Superior temporal gyrus (tissue), 1 donor: ENCODE measurements around the gene GLIPR1.
"Not testable (repeated sequence)": the region's sequence is repeated elsewhere in the genome, so short reads cannot be mapped to it uniquely, and the experiment has no call there.

Experiments used
- DNase-seq: peaks from one replicate; pipeline ENCODE4 v3.0.0-alpha.2; 2016; ENCODE audit errors: extremely low spot score

The GLIPR1 gene

DNA sequence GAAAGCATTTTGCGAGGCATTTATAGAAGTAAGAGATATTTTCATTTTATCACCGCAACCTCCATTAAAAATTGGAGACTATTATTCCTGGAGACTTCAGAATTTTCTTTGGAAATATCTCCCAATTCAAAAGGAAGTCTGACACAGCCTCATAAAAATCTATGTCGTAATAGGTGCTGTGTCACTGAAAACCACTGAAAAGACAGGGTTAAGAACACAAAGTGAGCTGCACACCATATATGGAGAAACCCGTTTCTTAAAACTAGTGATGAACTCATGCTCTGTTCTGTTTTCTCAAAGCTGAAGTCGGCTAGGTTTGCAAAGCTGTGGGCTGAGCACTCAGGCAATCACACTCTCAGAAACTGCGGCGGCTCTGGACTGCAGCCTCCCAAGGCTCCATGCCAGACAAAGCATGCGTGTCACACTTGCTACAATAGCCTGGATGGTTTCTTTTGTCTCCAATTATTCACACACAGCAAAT is at the start of gene GLIPR1:
TSS of gene GLIPR1 (plus strand) at position 287 of the 481 bp plus-strand sequence. CDS start at position 413, 126 bp downstream.
- DNase-seq = peak; percentile 82

DNA sequence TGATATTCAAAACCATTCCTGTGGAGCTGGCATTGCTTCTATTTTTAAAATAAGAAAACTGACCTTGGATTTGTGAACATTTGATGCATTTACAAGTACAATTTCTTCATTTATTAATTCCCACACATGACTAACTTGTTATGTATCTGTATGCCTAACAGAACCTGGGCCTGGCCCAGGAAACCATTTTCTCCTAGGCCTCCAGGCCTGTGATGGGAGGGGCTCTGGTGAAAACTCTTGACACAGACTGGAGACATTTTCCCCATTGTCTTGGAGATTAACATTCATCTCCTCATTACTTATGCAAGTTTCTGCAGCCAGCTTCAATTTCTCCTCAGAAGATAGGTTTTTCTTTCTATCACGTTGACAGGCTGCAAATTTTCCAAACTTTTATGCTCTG is 47.6 kb upstream of the GLIPR1 start:
- no peak for DNase-seq

DNA sequence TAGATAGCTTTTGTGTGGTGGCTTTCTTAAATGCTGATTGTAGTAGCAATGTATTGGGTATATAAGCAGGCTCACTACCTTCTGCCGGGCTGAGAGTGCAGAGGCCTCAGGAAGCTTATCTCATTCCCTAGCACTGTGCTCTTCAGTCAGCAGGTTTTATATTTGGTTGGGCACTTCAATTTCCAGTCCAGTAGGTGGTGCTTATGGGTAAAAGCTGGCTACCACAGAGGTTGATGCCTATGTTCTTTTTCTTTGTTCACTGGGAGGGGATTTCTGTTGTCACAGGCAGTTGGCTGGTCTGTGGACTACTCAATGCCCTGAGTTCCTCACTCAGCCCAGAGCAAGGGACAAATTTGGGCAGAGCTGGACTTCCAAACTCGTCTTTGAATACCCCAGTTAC is 43.0 kb upstream of the GLIPR1 start:
- no peak for DNase-seq

DNA sequence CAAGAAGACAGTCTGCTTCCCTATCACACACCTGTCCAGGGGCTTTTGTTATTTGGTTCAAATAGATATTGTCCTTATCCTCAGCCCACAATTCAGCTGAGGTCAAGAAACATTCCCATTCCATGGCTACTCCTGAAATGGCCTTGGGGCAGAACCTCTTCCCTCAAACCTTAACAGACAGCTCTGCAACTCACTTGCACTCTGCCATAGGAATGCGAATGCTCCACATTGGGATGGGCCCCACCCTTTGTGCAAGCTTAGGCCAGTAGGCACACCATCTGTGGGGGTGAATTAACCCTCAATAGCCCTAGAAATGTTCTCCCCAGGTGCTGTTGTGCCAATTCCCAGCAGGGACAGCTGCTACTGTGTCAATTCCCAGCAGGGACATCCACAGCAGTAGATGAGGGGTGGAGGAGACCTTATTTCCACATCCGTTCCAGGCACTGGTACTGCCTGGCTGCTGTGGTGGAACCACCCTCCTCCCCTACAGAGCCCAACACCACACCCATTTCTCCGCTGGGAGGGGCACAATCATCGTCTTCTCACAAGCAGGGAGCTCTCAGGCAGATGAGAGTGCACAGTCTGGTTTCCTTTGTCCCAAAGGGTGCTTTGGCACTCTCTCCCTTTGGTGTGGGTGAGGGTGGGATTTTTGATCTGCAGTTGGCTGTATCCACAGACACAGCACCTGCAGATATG is 42.3 kb upstream of the GLIPR1 start:
- no peak for DNase-seq

DNA sequence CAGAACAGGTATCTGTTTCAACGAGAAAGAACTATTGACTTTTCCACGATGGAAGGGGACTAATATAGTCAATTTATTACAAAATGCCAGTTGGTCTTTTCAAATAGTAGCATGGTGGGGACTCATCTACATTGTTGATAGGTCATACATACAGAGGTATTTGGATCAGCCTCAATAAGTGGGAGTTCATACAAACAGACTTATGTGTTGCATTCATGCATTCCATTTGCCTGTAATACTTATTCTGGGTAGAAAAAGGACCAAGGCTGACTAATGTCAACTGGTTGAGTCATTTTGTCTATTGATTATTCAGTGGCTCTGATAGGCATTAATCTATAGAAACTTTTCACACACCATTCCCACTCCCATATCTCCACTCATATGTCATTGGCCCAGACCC is 41.5 kb upstream of the GLIPR1 start:
- DNase-seq = no peak

DNA sequence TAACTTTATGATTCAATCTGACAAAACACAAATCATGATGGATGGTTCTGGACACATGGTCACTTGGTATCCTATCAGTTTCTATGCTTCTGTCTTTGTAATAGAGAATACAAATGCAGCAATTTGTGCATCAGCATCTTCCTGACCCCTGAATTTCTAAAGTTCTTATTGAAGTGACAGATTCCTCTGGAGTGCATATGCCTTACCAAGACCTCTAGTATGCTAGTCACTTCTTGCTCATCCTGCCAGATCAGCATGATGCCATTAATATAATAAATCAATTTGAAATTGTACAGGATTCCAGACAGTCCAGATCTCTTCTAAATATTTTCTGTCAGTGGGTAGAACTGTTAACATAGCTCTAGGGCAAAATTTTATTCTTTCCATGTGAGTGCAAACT is 40.6 kb upstream of the GLIPR1 start:
- DNase-seq = no peak

DNA sequence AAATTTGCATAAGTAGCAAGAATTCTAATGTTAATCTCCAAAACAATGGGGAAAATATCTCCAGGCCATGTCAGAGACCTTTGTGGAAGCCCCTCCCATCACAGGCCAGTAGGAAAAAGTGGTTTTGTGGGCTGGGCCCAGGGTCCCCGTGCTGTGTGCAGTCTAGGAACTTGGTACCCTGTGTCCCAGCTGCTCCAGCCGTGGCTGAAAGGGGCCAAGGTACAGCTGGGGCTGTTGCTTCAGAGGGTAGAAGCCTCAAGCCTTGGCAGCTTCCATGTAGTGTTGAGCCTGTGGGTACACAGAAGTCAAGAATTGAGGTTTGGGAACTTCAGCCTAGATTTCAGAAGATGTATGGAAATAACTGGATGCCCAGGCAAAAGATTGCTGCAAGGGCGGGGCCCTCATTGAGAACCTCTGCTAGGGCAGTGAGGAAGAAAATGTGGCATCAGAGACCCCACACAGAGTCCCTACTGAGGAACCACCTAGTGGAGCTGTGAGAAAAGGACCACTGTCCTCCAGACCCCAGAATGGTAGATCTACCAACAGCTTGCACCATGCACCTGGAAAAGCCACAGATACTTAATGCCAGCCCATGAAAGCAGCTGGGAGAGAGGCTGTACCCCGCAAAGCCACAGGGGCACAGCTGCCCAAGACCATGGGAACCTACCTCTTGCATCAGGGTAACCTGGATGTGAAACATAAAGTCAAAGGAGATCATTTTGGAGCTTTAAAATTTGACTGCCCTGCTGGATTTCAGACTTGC is 38.7 kb upstream of the GLIPR1 start:
- DNase-seq = not testable (repeated sequence)

DNA sequence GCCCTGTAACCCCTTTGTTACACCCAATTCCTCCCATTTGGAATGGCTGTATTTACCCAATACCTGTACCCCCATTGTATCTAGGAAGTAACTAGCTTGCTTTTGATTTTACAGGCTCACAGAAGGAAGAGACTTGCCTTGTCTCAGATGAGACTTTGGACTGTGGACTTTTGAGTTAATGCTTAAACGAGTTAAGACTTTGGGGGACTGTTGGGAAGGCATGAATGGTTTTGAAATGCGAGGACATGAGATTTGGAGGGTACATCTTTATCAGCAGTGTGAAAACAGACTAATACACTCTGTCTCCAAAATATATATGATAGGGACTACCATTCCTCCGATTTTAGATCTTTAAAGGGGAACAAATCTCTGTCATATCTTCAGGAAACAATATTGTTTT is 38.1 kb upstream of the GLIPR1 start:
- DNase-seq = not testable (repeated sequence)

DNA sequence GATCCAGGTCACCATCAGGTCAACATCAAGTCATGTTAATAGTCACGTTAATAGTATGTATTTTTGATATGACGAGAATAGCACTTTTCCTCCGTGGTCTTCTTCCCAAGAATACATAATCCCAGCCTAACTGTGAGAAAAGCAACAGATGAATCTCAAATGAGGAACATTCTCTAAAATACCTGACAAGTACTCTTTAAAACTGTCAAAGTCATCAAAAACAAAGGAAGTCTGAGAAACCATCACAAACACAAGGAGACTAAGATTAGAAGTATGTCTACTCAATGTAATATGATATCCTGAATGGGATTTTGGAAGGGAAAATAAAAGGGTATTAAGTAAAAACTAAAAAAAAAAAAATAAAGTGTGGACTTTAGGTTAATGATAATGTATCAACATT is 36.8 kb upstream of the GLIPR1 start:
- no peak for DNase-seq

DNA sequence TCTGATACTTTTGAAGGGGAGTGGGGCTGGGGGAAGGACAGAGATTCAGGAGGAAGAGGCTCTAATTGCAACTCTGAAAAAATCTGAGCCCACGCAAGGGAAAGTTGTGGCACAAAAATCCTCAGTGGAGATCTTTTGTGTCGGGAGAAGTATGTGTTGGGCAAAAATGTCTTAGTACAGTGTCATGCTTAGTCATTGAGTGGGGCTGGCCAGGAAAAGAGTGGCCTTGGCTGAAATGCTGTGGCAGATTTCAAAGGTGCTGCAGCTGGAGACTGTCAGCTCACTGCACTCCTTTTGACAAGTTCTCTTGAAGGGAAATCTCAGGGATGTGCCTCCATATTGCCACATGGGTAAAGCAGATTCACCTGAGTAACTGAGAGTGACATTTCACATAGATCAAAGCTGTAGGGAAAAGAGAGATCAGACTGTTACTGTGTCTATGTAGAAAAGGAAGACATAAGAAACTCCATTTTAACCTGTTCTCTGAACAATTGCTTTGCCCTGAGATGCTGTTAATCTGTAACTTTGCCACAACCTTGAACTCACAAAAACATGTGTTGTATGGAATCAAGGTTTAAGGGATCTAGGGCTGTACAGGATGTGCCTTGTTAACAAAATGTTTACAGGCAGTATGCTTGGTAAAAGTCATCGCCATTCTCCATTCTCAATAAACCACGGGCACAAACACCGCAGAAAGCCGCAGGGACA is 36.0 kb upstream of the GLIPR1 start:
- no peak for DNase-seq

DNA sequence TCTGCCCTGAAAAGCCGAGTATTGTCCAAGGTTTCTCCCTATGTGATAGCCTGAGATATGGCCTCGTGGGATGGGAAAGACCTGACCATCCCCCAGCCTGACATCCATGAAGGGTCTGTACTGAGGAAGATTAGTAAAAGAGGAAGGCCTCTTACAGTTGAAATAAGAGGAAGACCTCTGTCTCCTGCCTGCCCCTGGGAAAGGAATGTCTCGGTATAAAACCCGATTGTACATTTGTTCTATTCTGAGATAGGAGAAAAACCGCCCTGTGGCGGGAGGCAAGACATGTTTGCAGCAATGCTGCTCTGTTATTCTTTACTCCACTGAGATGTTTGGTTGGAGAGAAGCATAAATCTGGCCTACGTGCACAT is 35.4 kb upstream of the GLIPR1 start:
- not testable (repeated sequence) for DNase-seq

DNA sequence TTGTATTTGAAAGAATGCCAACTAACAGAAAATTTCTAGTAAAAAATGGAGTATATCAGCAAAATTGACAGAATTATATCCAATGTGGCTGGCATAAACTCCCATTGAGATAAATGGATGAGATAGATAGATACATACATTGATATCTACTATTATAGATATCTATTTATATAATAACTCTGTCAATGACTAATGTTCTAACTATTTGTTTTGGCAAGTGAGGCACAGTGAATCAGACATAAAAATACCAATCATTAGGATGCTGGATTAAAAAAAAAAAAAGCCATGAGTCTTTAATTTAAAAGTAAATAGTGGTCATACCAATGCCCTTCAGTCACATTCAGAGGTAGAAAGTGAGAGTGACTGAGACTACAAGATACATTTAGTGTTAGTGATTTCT is 33.7 kb upstream of the GLIPR1 start:
- no peak for DNase-seq

DNA sequence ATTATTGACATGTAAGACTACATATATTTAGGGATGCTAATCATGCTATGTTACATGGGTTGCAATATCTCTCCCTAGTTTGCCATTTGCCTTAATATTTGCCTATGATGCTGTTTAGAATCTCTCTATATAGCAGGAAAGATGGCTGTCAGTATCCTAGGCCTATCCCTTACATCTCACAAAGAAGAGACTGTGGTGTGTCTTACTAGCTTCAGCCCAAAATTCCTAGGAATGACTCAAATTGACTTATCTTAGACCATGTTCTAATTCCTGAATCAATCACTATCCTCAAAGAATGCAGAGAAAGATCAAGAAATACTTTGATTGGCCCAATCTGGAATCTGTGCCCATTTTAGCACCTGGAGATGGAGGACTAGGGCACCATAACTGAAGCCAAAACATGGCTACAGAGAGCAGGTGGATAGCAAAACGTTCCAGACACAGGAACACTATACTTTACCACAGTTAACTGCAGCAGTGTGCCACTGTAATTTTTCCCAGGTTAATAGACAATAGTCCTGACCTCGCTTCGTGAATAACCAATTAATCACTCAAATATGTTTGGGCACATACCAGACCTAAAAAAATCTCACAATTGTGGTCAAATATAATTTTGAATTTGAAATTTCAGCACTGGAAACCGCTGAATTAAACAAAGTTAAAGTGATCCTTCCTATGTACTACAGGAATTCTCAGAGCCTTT is 32.7 kb upstream of the GLIPR1 start:
- no peak for DNase-seq

DNA sequence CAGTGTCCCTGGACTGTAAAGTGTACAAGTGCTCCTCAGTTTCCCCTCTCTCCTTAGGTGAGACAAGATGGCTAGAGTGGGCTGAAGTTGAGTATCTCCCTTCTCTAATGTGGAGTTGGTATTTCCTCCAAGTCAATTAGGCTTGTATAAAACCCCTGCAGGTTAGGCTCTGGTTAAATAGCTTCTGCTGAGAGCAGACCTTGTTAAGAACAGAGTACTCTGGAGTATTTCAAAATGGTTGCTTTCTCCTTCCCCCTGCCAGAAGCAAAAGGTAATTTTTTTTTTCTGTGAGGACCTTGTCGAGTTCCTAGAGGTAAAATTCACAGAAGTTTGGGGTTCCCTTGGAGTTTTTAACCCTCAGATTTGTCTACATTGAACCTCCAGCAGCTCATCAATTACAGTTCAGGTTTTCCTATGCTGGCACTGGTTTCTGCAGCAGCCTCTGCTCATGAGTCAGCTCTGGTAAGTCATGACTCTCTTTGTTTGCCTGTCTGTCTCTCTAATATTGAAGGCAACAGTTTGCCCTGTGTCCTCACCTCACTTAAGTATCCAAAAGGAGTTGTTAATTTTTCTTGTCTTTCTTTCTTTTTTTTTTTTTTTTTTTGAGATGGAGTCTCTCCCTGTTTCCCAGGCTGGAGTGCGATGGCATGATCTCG is 27.8 kb upstream of the GLIPR1 start:
- DNase-seq = no peak

DNA sequence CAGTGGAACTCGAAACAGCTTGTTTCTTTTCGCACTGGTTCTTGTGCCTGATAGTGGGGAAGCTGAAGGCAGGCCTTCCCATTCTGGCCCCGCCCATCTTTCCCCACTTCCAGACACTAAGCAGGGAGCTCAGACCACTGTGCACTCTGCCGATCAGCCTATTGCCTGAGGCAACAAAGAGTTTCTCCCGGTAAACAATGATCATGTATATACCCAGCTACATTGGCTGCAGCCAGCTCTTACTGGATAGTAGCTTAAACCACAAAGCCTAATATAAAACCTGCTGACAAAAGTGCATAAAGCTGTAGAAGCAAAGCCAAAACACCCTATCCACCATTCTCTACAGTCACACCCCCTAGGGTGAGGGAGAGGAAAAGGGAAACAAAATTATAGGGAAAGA is 24.7 kb upstream of the GLIPR1 start:
- no peak for DNase-seq

DNA sequence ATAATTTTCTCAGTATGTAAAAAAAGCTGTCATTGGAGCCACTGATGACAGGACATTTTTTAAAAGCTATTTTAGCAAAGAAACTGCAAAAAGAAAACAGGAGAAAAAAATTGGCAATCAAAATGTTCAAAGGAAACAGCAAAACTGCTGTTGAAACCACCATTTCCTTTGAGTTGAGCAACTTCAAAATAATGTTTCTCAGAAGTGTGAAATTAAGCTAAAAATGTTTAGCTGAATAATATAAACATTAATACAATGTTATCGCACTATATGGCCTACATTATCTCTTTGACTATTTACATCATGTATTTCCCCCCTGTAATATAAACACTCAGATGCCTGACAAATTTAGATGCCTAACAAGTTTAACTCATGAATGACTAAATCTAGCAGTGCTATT is 23.4 kb upstream of the GLIPR1 start:
- no peak for DNase-seq

DNA sequence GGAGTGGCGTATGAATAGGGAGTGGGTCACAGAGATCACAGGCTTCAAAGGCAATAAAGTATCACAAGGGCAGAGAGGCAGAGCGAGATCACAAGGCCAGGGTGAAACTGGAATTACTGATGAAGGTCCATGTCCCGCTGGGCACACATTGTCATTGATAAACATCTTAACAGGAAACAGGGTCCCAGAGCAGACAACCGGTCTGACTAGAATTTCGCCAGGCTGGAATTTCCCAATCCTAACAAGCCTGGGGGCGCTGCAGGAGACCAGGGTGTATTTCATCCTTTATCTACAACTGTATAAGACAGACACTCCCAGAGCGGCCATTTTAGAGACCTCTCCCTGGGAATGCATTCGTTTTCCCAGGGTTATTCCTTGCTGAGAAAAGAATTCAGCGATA is 22.7 kb upstream of the GLIPR1 start:
- DNase-seq = not testable (repeated sequence)

DNA sequence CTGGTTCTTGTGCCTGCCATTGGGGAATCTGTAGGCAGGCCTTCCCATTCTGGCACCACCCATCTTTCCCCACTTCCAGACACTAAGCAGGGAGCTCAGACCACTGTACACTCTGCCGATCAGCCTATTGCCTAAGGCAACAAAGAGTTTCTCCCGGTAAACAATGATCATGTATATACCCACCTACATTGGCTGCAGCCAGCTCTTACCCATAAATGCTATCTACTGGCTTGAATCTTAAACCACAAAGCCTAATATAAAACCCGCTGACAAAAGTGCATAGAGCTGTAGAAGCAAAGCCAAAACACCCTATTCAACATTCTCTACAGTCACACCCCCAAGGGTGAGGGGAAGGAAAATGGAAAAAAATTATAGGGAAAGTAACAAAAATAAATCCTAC is 20.8 kb upstream of the GLIPR1 start:
- DNase-seq = no peak

DNA sequence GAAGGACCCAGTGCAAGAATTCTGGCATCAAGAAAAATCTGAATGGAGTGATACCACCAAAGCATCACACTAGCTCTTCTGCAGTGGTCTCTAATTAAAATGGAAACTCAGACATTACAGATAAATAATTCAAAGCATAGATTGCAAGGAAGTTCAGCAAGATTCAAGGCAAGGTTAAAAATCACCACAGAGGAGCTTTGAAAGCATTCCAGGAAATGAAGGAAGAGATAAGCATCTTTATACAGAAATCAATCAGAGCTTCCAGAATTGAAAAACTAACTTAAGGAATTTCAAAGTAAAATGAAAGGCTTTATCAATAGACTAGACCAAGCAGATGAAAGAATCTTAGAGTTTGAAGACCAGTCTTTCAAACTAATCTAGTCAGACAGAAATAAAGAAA is 20.4 kb upstream of the GLIPR1 start:
- DNase-seq = no peak

DNA sequence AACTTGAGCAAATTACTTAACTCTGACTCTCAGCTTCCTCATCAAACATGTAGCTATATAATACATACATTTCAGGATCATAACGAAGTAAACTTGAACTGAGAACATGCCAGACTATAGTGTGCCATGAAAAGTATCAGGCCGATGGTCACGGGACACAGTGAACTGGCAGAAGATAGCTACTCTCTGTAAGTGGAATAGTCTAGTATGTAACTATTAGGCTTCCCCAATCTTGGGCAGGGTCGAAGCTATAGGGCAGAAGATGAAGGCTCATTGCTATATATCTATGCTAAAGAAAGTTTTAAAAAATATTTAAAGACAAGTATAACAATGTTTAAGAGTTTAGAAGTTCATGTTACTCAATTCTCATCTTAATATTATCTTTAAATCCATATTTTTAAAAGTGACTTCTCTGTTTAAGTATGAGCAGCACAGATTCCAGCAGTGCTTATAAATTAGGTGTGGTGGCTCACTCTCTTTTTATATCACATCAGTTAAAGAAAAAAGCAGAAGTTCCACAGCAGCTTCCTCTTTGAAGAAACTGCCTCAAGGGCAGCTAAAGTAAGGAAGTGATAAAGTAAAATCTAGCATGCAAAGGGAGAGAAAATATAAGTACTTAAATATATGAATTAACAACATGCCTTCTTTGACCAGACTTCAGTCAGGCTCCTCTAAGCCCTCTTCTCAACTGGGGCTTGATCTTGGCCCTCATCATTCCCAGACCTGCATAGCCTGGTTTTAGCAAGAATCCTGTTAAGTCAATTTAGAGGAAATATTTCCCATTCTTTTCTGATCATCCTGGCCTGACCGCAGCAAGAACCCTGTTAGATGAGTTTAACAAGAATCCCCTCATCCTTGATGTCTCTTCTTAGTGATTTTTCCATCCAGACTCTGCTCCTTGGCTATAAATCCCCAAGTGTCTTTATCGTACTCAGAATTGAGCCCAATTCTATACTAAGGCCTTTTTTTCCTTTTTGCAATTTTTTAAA is 8.4 kb upstream of the GLIPR1 start:
- no peak for DNase-seq
